Nephron (organoid): Measurements from ENCODE around the gene LIMD2.

Experiments used
- H3K27ac Mint-ChIP-seq, 3 experiments: 2 replicates each; pipeline ENCODE4 v1.8.0; 2020; ENCODE audit warnings: mixed read lengths in 3 of 3, mild to moderate bottlenecking in 2 of 3, moderate library complexity in 1 of 3
- H3K27me3 Mint-ChIP-seq: 2 replicates; pipeline ENCODE4 v1.8.0; 2021; ENCODE audit warnings: low read depth, mild to moderate bottlenecking, moderate library complexity, mixed read lengths
- H3K36me3 Mint-ChIP-seq: 2 replicates; pipeline ENCODE4 v1.8.0; 2020; ENCODE audit warnings: low read depth, mixed read lengths
- H3K4me1 Mint-ChIP-seq: 2 replicates; pipeline ENCODE4 v1.8.0; 2020; ENCODE audit warnings: mixed read lengths
- H3K4me3 Mint-ChIP-seq, 3 experiments: 2 replicates each; pipeline ENCODE4 v1.8.0; 2020; ENCODE audit warnings: mild to moderate bottlenecking in 3 of 3, mixed read lengths in 3 of 3, moderate library complexity in 2 of 3
- H3K9me3 Mint-ChIP-seq: 2 replicates; pipeline ENCODE4 v1.8.0; 2020; ENCODE audit warnings: mixed read lengths
- CTCF ChIP-seq, 3 experiments: fragments of 200-600 bp; sonication (generic); IDR thresholded peaks; one replicate each; pipeline ENCODE4 v1.5.0; 2021; ENCODE audit warnings: antibody characterized with exemption in 3 of 3; ENCODE audit not compliant: unreplicated experiment in 3 of 3

LIMD2 gene

GRCh38 chr17:63658366-63658765 lies 41.6 kb downstream of the LIMD2 start:
- TF ChIP-seq CTCF (IDR thresholded peaks at IDR 0.05; ENCODE audit: unreplicated experiment in 3 of 3): no peak
- H3K36me3 Mint-ChIP-seq: peaks cover 44% of the 10 kb centered on the region
- no peak overlapping the region for H3K4me3 Mint-ChIP-seq
- H3K4me1 Mint-ChIP-seq: no peaks in the 10 kb centered on the region
- no peak overlapping the region for H3K27ac Mint-ChIP-seq
- H3K27me3 Mint-ChIP-seq: no peaks in the 10 kb centered on the region
- H3K9me3 Mint-ChIP-seq: no peaks in the 10 kb centered on the region

GRCh38 chr17:63657786-63658185 lies 42.1 kb downstream of the LIMD2 start:
- TF ChIP-seq CTCF (IDR thresholded peaks at IDR 0.05; ENCODE audit: unreplicated experiment in 3 of 3): no peak
- H3K4me3 Mint-ChIP-seq: no peak overlapping the region
- no peaks in the 10 kb centered on the region for H3K9me3 Mint-ChIP-seq
- no peaks in the 10 kb centered on the region for H3K27me3 Mint-ChIP-seq
- H3K4me1 Mint-ChIP-seq: no peaks in the 10 kb centered on the region
- no peak overlapping the region for H3K27ac Mint-ChIP-seq
- H3K36me3 Mint-ChIP-seq: peaks cover 44% of the 10 kb centered on the region

- no peak overlapping the region for H3K4me3 Mint-ChIP-seq
- H3K27me3 Mint-ChIP-seq: no peaks in the 10 kb centered on the region
- no peak overlapping the region for H3K27ac Mint-ChIP-seq
- H3K9me3 Mint-ChIP-seq: no peaks in the 10 kb centered on the region
- no peaks in the 10 kb centered on the region for H3K4me1 Mint-ChIP-seq
- peaks cover 37% of the 10 kb centered on the region for H3K36me3 Mint-ChIP-seq
- TF ChIP-seq CTCF (IDR thresholded peaks at IDR 0.05; ENCODE audit: unreplicated experiment in 3 of 3): no peak
Measured at GRCh38 chr17:63653050-63653449, 46.9 kb downstream of the LIMD2 start.

GRCh38 chr17:63652106-63652505 lies 47.8 kb downstream of the LIMD2 start:
- H3K9me3 Mint-ChIP-seq: no peaks in the 10 kb centered on the region
- TF ChIP-seq CTCF (IDR thresholded peaks at IDR 0.05; ENCODE audit: unreplicated experiment in 3 of 3): no peak
- no peaks in the 10 kb centered on the region for H3K27me3 Mint-ChIP-seq
- H3K36me3 Mint-ChIP-seq: peaks cover 31% of the 10 kb centered on the region
- H3K4me3 Mint-ChIP-seq: no peak overlapping the region
- no peaks in the 10 kb centered on the region for H3K4me1 Mint-ChIP-seq
- H3K27ac Mint-ChIP-seq: no peak overlapping the region

- no peak for TF ChIP-seq CTCF (IDR thresholded peaks at IDR 0.05; ENCODE audit: unreplicated experiment in 3 of 3)
- Mint-ChIP-seq H3K4me1 (no peaks in the 10 kb centered on the region), H3K36me3 (peaks cover 46% of the 10 kb centered on the region)
Measured at GRCh38 chr17:63649813-63650212, 50.1 kb downstream of the LIMD2 start.

GRCh38 chr17:63647936-63648335 lies 52.0 kb downstream of the LIMD2 start:
- Mint-ChIP-seq H3K4me3 (no peak overlapping the region), H3K27me3 (no peaks in the 10 kb centered on the region), H3K27ac (no peak overlapping the region), H3K9me3 (no peaks in the 10 kb centered on the region), H3K36me3 (peaks cover 36% of the 10 kb centered on the region), H3K4me1 (no peaks in the 10 kb centered on the region)
- no peak for TF ChIP-seq CTCF (IDR thresholded peaks at IDR 0.05; ENCODE audit: unreplicated experiment in 3 of 3)

More at GRCh38 chr17:63649813-63650212, 50.1 kb downstream of the LIMD2 start:
- no peaks in the 10 kb centered on the region for H3K27me3 Mint-ChIP-seq
- no peak overlapping the region for H3K4me3 Mint-ChIP-seq
- no peak overlapping the region for H3K27ac Mint-ChIP-seq
- no peaks in the 10 kb centered on the region for H3K9me3 Mint-ChIP-seq
